H9 (cell line): ENCODE results near the gene SNX25. TPM values are rescaled to one million over a fixed set of nuclear protein-coding genes. Genes with fewer than 3 reads are reported as not detected.

Experiments used
- DNase-seq: peaks from one replicate; pipeline ENCODE4 v3.0.0-alpha.2; 2017
- H2AFZ ChIP-seq: one replicate; pipeline ENCODE4 v1.6.1; 2013; ENCODE audit warnings: mild to moderate bottlenecking, low read length, control low read depth, moderate library complexity
- H2AK5ac ChIP-seq: 2 replicates; pipeline ENCODE4 v1.6.1; 2013; ENCODE audit warnings: low read length, control low read depth, mixed read lengths; ENCODE audit not compliant: insufficient read length
- H2BK120ac ChIP-seq: one replicate; pipeline ENCODE4 v1.6.1; 2013; ENCODE audit warnings: low read depth, mild to moderate bottlenecking, low read length, control low read depth, inconsistent platforms; ENCODE audit not compliant: poor library complexity, severe bottlenecking
- H2BK12ac ChIP-seq: 2 replicates; pipeline ENCODE4 v1.6.1; 2013; ENCODE audit warnings: low read length, control low read depth, mixed read lengths, low read depth; ENCODE audit not compliant: insufficient read length
- H2BK15ac ChIP-seq: 2 replicates; pipeline ENCODE4 v1.6.1; 2013; ENCODE audit warnings: low read depth, low read length, control low read depth
- H2BK20ac ChIP-seq: one replicate; pipeline ENCODE4 v1.6.1; 2013; ENCODE audit warnings: low read depth, mild to moderate bottlenecking, low read length, control low read depth, inconsistent platforms; ENCODE audit not compliant: poor library complexity, severe bottlenecking
- H2BK5ac ChIP-seq: 2 replicates; pipeline ENCODE4 v1.6.1; 2013; ENCODE audit warnings: low read length, control low read depth, mixed read lengths; ENCODE audit not compliant: insufficient read length
- H3K14ac ChIP-seq: 2 replicates; pipeline ENCODE4 v1.6.1; 2013; ENCODE audit warnings: low read length, control low read depth; ENCODE audit not compliant: insufficient read depth
- H3K18ac ChIP-seq: 2 replicates; pipeline ENCODE4 v1.6.1; 2013; ENCODE audit warnings: low read depth, mild to moderate bottlenecking, mixed read lengths, low read length, control low read depth; ENCODE audit not compliant: insufficient read length
- H3K23ac ChIP-seq: 2 replicates; pipeline ENCODE4 v1.6.1; 2013; ENCODE audit warnings: low read length, control low read depth, mixed read lengths, low read depth; ENCODE audit not compliant: insufficient read length
- H3K23me2 ChIP-seq: 2 replicates; pipeline ENCODE4 v1.6.1; 2013; ENCODE audit warnings: low read depth, mild to moderate bottlenecking, mixed read lengths, low read length, control low read depth; ENCODE audit not compliant: insufficient read length, poor library complexity, severe bottlenecking
- H3K27ac ChIP-seq: 2 replicates; pipeline ENCODE4 v1.5.1; 2013; ENCODE audit warnings: low read length, control low read depth, mixed read lengths, low read depth; ENCODE audit not compliant: insufficient read length
- H3K27me3 ChIP-seq: 2 replicates; pipeline ENCODE4 v1.6.1; 2013; ENCODE audit warnings: low read length, control low read depth, inconsistent platforms; ENCODE audit not compliant: insufficient read depth
- H3K4ac ChIP-seq: 2 replicates; pipeline ENCODE4 v1.6.1; 2013; ENCODE audit warnings: low read depth, mild to moderate bottlenecking, control low read depth, inconsistent platforms, low read length, moderate library complexity
- H3K4me1 ChIP-seq: 2 replicates; pipeline ENCODE4 v1.6.1; 2013; ENCODE audit warnings: low read length, control low read depth, inconsistent platforms; ENCODE audit not compliant: insufficient read depth
- H3K4me2 ChIP-seq: 2 replicates; pipeline ENCODE4 v1.6.1; 2013; ENCODE audit warnings: low read length, control low read depth, mixed read lengths; ENCODE audit not compliant: insufficient read length, insufficient read depth
- H3K56ac ChIP-seq: 2 replicates; pipeline ENCODE4 v1.6.1; 2013; ENCODE audit warnings: low read depth, mild to moderate bottlenecking, mixed read lengths, low read length, control low read depth; ENCODE audit not compliant: insufficient read length
- H3K79me1 ChIP-seq: 2 replicates; pipeline ENCODE4 v1.6.1; 2013; ENCODE audit warnings: low read depth, mild to moderate bottlenecking, moderate library complexity, low read length, control low read depth, inconsistent platforms; ENCODE audit not compliant: insufficient read depth, poor library complexity, severe bottlenecking
- H3K79me2 ChIP-seq: 2 replicates; pipeline ENCODE4 v1.6.1; 2013; ENCODE audit warnings: low read length, control low read depth, inconsistent platforms; ENCODE audit not compliant: insufficient read depth
- H3K9ac ChIP-seq: 2 replicates; pipeline ENCODE4 v1.6.1; 2013; ENCODE audit warnings: low read length, control low read depth, mixed read lengths; ENCODE audit not compliant: insufficient read length; ENCODE audit errors: extremely low read depth
- H3K9me3 ChIP-seq: one replicate; pipeline ENCODE4 v1.6.1; 2013; ENCODE audit warnings: low read depth, low read length, inconsistent platforms; ENCODE audit not compliant: control insufficient read depth
- H3T11ph ChIP-seq: one replicate; pipeline ENCODE4 v1.6.1; 2013; ENCODE audit warnings: mild to moderate bottlenecking, low read length, control low read depth, inconsistent platforms
- H4K20me1 ChIP-seq: one replicate; pipeline ENCODE4 v1.6.1; 2013; ENCODE audit not compliant: control insufficient read depth, insufficient read length, insufficient read depth
- H4K5ac ChIP-seq: 2 replicates; pipeline ENCODE4 v1.6.1; 2013; ENCODE audit warnings: low read depth, mild to moderate bottlenecking, mixed read lengths, low read length, control low read depth; ENCODE audit not compliant: insufficient read length
- H4K8ac ChIP-seq: replicated peaks from 2 replicates; pipeline ENCODE4 v1.6.1; 2013; ENCODE audit warnings: low read length, control low read depth, mixed read lengths, low read depth; ENCODE audit not compliant: insufficient read length
- H4K91ac ChIP-seq: 2 replicates; pipeline ENCODE4 v1.6.1; 2013; ENCODE audit warnings: low read depth, mild to moderate bottlenecking, moderate library complexity, mixed read lengths, low read length, control low read depth; ENCODE audit not compliant: insufficient read length
- H3K27ac Mint-ChIP-seq, 3 experiments: 2 replicates in 2 of 3; 3 replicates in 1 of 3; pipeline ENCODE4 v1.8.0; 2020 to 2021; ENCODE audit warnings: mixed read lengths in 3 of 3, mild to moderate bottlenecking in 1 of 3, moderate library complexity in 1 of 3
- H3K27me3 Mint-ChIP-seq: 2 replicates; pipeline ENCODE4 v1.8.0; 2021; ENCODE audit warnings: low read depth, mild to moderate bottlenecking, moderate library complexity, mixed read lengths
- H3K36me3 Mint-ChIP-seq, 3 experiments: 2 replicates in 2 of 3; 3 replicates in 1 of 3; pipeline ENCODE4 v1.8.0; 2020 to 2021; ENCODE audit warnings: low read depth in 3 of 3, mixed read lengths in 3 of 3; ENCODE audit not compliant: insufficient read depth in 1 of 3
- H3K4me1 Mint-ChIP-seq, 2 experiments: 2 replicates each; pipeline ENCODE4 v1.8.0; 2020; ENCODE audit warnings: mixed read lengths in 2 of 2
- H3K4me3 Mint-ChIP-seq, 2 experiments: 2 replicates in 1 of 2; 3 replicates in 1 of 2; pipeline ENCODE4 v1.8.0; 2020 to 2021; ENCODE audit warnings: mild to moderate bottlenecking in 2 of 2, mixed read lengths in 2 of 2, moderate library complexity in 1 of 2
- H3K9me3 Mint-ChIP-seq, 2 experiments: 2 replicates in 1 of 2; 3 replicates in 1 of 2; pipeline ENCODE4 v1.8.0; 2020; ENCODE audit warnings: mild to moderate bottlenecking in 2 of 2, mixed read lengths in 2 of 2, moderate library complexity in 1 of 2
- WGBS: extraction: QIAGEN DNeasy Blood & Tissue Kit; methylation state at CpG from one replicate; pipeline ENCODE4 v1.1.7; 2013; ENCODE audit warnings: missing lambda C conversion rate, low lambda C conversion rate, mixed read lengths; ENCODE audit not compliant: insufficient read length; ENCODE audit errors: extremely low coverage; 5-methylcytosine and 5-hydroxymethylcytosine counted together
- total RNA-seq: library from RNA; stranded (reverse); gene quantifications from 2 replicates; pipeline ENCODE4 v1.2.1, GENCODE V29; 2021
- TF ChIP-seq, protein P1 (sequence below): fragments of 200-600 bp; sonication (generic); conservative IDR thresholded peaks from 3 replicates; pipeline ENCODE4 v1.8.0; 2021; ENCODE audit warnings: antibody characterized with exemption, mild to moderate bottlenecking

Gene SNX25
- total RNA-seq, 1 experiment from 2014 or later, result 28.2 TPM

DNA sequence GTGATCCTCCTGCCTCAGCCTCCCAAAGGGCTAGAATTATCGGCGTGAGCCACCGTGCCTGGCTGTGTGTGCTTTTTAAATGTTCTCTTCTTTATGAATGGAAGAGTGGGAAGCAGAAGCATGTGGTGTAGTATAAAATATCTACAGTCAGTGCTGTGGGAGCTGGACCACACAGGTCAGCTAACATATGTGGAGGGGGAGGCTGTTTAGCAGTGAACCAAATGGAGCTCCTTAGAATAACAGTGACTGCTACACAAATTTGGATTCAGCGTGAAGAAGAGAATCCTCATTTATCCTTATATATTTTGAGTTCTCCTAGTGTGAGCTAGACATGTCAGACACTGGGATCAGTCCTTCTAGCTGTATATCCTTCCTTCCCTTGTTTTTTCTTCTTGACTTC lies 3.2 kb downstream of the SNX25 start:
- WGBS, result no CpG with 5 or more reads among the region's 4 CpGs
- no peak overlapping the region for H2AFZ ChIP-seq
- H2AK5ac ChIP-seq, result no peak overlapping the region
- H3K56ac ChIP-seq, result no peak overlapping the region
- no peak overlapping the region for H4K8ac ChIP-seq
- H3K4me1 ChIP-seq, result peaks cover 8% of the 10 kb centered on the region
- H4K91ac ChIP-seq, result no peak overlapping the region
- H3K27me3 ChIP-seq, result no peaks in the 10 kb centered on the region; the same call in 1 of the 2 replicates
- peaks cover 2% of the 10 kb centered on the region; the same call in 1 of the 2 replicates for H3K79me2 ChIP-seq
- Mint-ChIP-seq H3K27ac (no peak overlapping the region), H3K36me3 (peaks cover 0 to 3% (median 0%) of the 10 kb centered on the region in 3 experiments; a peak in 3 of 7 replicates), H3K27me3 (peaks cover 10% of the 10 kb centered on the region), H3K9me3 (0 out of 5 replicates have a peak, but pooled peaks cover 0 to 1% of the 10 kb centered on the region in 2 experiments), H3K4me1 (peaks cover 40 to 48% of the 10 kb centered on the region in 2 experiments), H3K4me3 (peak overlapping the region in 1 of 2 experiments; percentile 32; a peak in 1 of 5 replicates)
- no peak for DNase-seq
- H3K4me2 ChIP-seq, result no peak overlapping the region
- no peak overlapping the region for H3T11ph ChIP-seq
- no peak overlapping the region for H2BK20ac ChIP-seq
- no peak overlapping the region for H2BK120ac ChIP-seq
- TF ChIP-seq, protein P1, sequence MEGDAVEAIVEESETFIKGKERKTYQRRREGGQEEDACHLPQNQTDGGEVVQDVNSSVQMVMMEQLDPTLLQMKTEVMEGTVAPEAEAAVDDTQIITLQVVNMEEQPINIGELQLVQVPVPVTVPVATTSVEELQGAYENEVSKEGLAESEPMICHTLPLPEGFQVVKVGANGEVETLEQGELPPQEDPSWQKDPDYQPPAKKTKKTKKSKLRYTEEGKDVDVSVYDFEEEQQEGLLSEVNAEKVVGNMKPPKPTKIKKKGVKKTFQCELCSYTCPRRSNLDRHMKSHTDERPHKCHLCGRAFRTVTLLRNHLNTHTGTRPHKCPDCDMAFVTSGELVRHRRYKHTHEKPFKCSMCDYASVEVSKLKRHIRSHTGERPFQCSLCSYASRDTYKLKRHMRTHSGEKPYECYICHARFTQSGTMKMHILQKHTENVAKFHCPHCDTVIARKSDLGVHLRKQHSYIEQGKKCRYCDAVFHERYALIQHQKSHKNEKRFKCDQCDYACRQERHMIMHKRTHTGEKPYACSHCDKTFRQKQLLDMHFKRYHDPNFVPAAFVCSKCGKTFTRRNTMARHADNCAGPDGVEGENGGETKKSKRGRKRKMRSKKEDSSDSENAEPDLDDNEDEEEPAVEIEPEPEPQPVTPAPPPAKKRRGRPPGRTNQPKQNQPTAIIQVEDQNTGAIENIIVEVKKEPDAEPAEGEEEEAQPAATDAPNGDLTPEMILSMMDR, result no peak
- H3K9me3 ChIP-seq, result no peaks in the 10 kb centered on the region
- no peak overlapping the region for H4K5ac ChIP-seq
- H3K18ac ChIP-seq, result no peak overlapping the region
- H3K4ac ChIP-seq, result no peak overlapping the region
- no peak overlapping the region for H3K23ac ChIP-seq
- H3K23me2 ChIP-seq, result peaks cover 6% of the 10 kb centered on the region
- H4K20me1 ChIP-seq, result no peaks in the 10 kb centered on the region
- no peaks in the 10 kb centered on the region for H3K79me1 ChIP-seq
- H3K14ac ChIP-seq, result no peak overlapping the region
- no peak overlapping the region for H2BK15ac ChIP-seq
- H2BK12ac ChIP-seq, result no peak overlapping the region
- H2BK5ac ChIP-seq, result no peak overlapping the region
- no peak overlapping the region for H3K27ac ChIP-seq
- no peak overlapping the region for H3K9ac ChIP-seq
